Endodermal cell (in vitro differentiated cells): ENCODE measurements around the gene DCD. TPM values are rescaled to one million over a fixed set of nuclear protein-coding genes. Genes with fewer than 3 reads are reported as not detected.
"Not testable (repeated sequence)": the region's sequence is repeated elsewhere in the genome, so short reads cannot be mapped to it uniquely, and the experiment has no call there.

Source experiments
- DNase-seq: peaks from one replicate; pipeline ENCODE4 v3.0.0-alpha.2; 2017
- H3K27ac ChIP-seq: 2 replicates; pipeline ENCODE4 v1.5.1; 2013; ENCODE audit warnings: mild to moderate bottlenecking, low read depth, low read length, moderate library complexity
- H3K27me3 ChIP-seq: 2 replicates; pipeline ENCODE4 v1.6.1; 2013; ENCODE audit warnings: mild to moderate bottlenecking, low read length, moderate library complexity; ENCODE audit not compliant: insufficient read depth, control insufficient read depth, poor library complexity, severe bottlenecking
- H3K36me3 ChIP-seq: 2 replicates; pipeline ENCODE4 v1.7.0; 2013; ENCODE audit warnings: mild to moderate bottlenecking, low read length, moderate library complexity; ENCODE audit not compliant: control insufficient read depth, insufficient read depth
- H3K4me1 ChIP-seq: one replicate; pipeline ENCODE4 v1.7.0; 2013; ENCODE audit warnings: low read length; ENCODE audit not compliant: control insufficient read depth, insufficient read depth
- H3K4me3 ChIP-seq: 2 replicates; pipeline ENCODE4 v1.5.1; 2013; ENCODE audit warnings: mild to moderate bottlenecking, low read length, moderate library complexity
- H3K9ac ChIP-seq: 2 replicates; pipeline ENCODE4 v1.6.1; 2013; ENCODE audit warnings: mild to moderate bottlenecking, low read length, moderate library complexity; ENCODE audit not compliant: poor library complexity, severe bottlenecking; ENCODE audit errors: extremely low read depth
- H3K9me3 ChIP-seq: 2 replicates; pipeline ENCODE4 v1.6.1; 2013; ENCODE audit warnings: mild to moderate bottlenecking, low read length, moderate library complexity; ENCODE audit not compliant: control insufficient read depth
- H3K27ac Mint-ChIP-seq: 2 replicates; pipeline ENCODE4 v1.8.0; 2020; ENCODE audit warnings: mixed read lengths
- H3K27me3 Mint-ChIP-seq: 2 replicates; pipeline ENCODE4 v1.8.0; 2021; ENCODE audit warnings: mild to moderate bottlenecking, mixed read lengths; ENCODE audit not compliant: insufficient read depth
- H3K36me3 Mint-ChIP-seq: 2 replicates; pipeline ENCODE4 v1.8.0; 2020; ENCODE audit warnings: low read depth, mixed read lengths
- H3K4me1 Mint-ChIP-seq: 2 replicates; pipeline ENCODE4 v1.8.0; 2020; ENCODE audit warnings: mixed read lengths
- H3K4me3 Mint-ChIP-seq: 2 replicates; pipeline ENCODE4 v1.8.0; 2020; ENCODE audit warnings: mild to moderate bottlenecking, moderate library complexity, mixed read lengths
- H3K9me3 Mint-ChIP-seq: 2 replicates; pipeline ENCODE4 v1.8.0; 2020; ENCODE audit warnings: mild to moderate bottlenecking, mixed read lengths
- CTCF ChIP-seq: fragments of 200-600 bp; sonication (generic); conservative IDR thresholded peaks from 2 replicates; pipeline ENCODE4 v1.5.0; 2021; ENCODE audit warnings: antibody characterized with exemption, mild to moderate bottlenecking
- WGBS, 2 experiments: methylation state at CpG; one replicate each; pipeline versions ENCODE4 v1.1.5 to v1.1.7; 2013; ENCODE audit warnings: missing lambda C conversion rate in 2 of 2, mixed read lengths in 1 of 2; ENCODE audit not compliant: insufficient coverage in 1 of 2, insufficient read length in 1 of 2; 5-methylcytosine and 5-hydroxymethylcytosine counted together
- total RNA-seq, 2 donors: library from RNA; stranded (reverse); fragmentation: NEBNext Ultra II Directional in 1 of 2; extraction: Animal tissue kit (Norgen Biotek cat#: 25700) in 1 of 2; gene quantifications; 2 replicates in 1 of 2; 3 replicates in 1 of 2; pipeline ENCODE4 v1.2.1, GENCODE V29; 2021

Gene DCD
- total RNA-seq, 2 donors from 2014 or later: not detected

- Histone ChIP-seq H3K4me1 (no peaks in the 10 kb centered on the region), H3K9ac (no peak overlapping the region), H3K36me3 (no peaks in the 10 kb centered on the region), H3K4me3 (no peak overlapping the region), H3K27ac (no peak overlapping the region), H3K9me3 (no peaks in the 10 kb centered on the region), H3K27me3 (no peaks in the 10 kb centered on the region)
- no peak for TF ChIP-seq CTCF
- DNase-seq: no peak
- Mint-ChIP-seq H3K27me3 (no peaks in the 10 kb centered on the region), H3K36me3 (no peaks in the 10 kb centered on the region), H3K27ac (no peak overlapping the region), H3K4me3 (no peak overlapping the region), H3K4me1 (peaks cover 3% of the 10 kb centered on the region), H3K9me3 (no peaks in the 10 kb centered on the region)
- 80% methylated on average over 1 of the region's 3 CpGs; no CpG with 5 or more reads in 1 of the 2 experiments for whole genome bisulfite sequencing, 2 experiments
These were observed 17.8 kb upstream of the DCD start for GRCh38 chr12:54666008-54666407.

GRCh38 chr12:54665022-54665635 is 17.0 kb upstream of the DCD start:
- H3K4me3 Mint-ChIP-seq, H3K27ac ChIP-seq, H3K9me3 ChIP-seq, H3K27me3 ChIP-seq, H3K4me1 Mint-ChIP-seq, H3K9ac ChIP-seq, H3K27me3 Mint-ChIP-seq, H3K36me3 ChIP-seq, H3K4me1 ChIP-seq, DNase-seq, H3K36me3 Mint-ChIP-seq, H3K9me3 Mint-ChIP-seq, H3K4me3 ChIP-seq, H3K27ac Mint-ChIP-seq: not testable (repeated sequence)
- WGBS, 2 experiments: 94% methylated on average over 2 of the region's 3 CpGs; no CpG with 5 or more reads in 1 of the 2 experiments

- Histone ChIP-seq H3K36me3 (no peaks in the 10 kb centered on the region), H3K4me3 (no peak overlapping the region), H3K27ac (no peak overlapping the region), H3K9me3 (no peaks in the 10 kb centered on the region), H3K4me1 (no peaks in the 10 kb centered on the region), H3K27me3 (no peaks in the 10 kb centered on the region), H3K9ac (no peak overlapping the region)
- Mint-ChIP-seq H3K36me3 (no peaks in the 10 kb centered on the region), H3K4me1 (peaks cover 3% of the 10 kb centered on the region), H3K9me3 (peaks cover 2% of the 10 kb centered on the region), H3K4me3 (no peak overlapping the region), H3K27ac (no peak overlapping the region), H3K27me3 (peaks cover 6% of the 10 kb centered on the region)
- no peak for TF ChIP-seq CTCF
- DNase-seq: no peak
- 100% methylated on average over 1 of the region's 3 CpGs; no CpG with 5 or more reads in 1 of the 2 experiments for WGBS, 2 experiments
These were observed 15.4 kb upstream of the DCD start for GRCh38 chr12:54663603-54664002.

GRCh38 chr12:54662026-54662425 is 13.9 kb upstream of the DCD start:
- Histone ChIP-seq H3K4me1 (no peaks in the 10 kb centered on the region), H3K9ac (no peak overlapping the region), H3K9me3 (no peaks in the 10 kb centered on the region), H3K4me3 (no peak overlapping the region), H3K27me3 (no peaks in the 10 kb centered on the region), H3K27ac (no peak overlapping the region), H3K36me3 (no peaks in the 10 kb centered on the region)
- DNase-seq: no peak
- peaks cover 2% of the 10 kb centered on the region for H3K9me3 Mint-ChIP-seq
- 83 to 100% methylated on average over 2 to 3 of the region's 3 CpGs for WGBS, 2 experiments
- no peak overlapping the region for H3K4me3 Mint-ChIP-seq
- H3K4me1 Mint-ChIP-seq: peaks cover 9% of the 10 kb centered on the region
- peaks cover 20% of the 10 kb centered on the region for H3K27me3 Mint-ChIP-seq
- H3K27ac Mint-ChIP-seq: no peak overlapping the region
- TF ChIP-seq CTCF: no peak
- H3K36me3 Mint-ChIP-seq: no peaks in the 10 kb centered on the region
